GM12874 (cell line): Measurements from ENCODE around the gene PLCG1.

Experiments used
- TF ChIP-seq, protein P1 (sequence below): IDR thresholded peaks from 2 replicates; pipeline ENCODE4 v1.5.1; 2011; ENCODE audit warnings: low read depth, mild to moderate bottlenecking, control low read depth, low read length, moderate library complexity; ENCODE audit not compliant: insufficient read depth

Gene PLCG1

DNA sequence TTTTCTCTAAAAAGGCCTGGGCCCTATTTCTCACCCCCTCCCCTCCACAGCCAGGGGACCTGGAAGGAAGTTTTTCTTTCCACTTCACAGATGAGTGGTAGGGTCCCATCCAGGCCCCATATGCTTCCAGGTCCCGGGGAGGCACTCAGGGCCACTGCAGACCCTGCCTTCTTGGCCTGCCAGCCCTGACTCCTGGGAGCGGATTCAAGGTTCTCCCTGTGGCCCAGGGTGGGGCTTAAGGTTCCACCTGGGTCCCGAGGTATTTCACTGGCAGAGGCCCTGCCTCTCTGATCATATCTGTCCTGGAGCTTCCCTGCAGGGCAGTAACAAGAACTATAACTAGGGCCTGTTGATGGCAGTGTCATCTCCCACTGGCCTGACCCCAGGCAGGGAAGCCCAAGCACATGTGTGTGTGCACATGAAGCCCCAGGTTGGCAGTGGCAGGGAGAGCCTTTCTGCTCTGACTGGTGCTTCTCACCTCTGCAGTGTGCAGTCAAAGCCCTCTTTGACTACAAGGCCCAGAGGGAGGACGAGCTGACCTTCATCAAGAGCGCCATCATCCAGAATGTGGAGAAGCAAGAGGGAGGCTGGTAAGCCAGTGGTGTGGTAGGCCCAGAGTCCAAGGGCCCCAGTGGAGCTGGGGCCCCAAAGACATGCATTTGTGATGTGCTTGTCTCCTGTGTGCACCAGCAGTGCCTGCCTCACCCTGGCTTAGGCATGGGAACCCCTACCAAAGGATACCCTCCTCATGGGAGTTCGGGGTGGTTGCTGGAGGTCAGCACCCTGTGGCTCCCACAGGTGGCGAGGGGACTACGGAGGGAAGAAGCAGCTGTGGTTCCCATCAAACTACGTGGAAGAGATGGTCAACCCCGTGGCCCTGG lies 31.2 kb downstream of the PLCG1 start:
- TF ChIP-seq, protein P1, sequence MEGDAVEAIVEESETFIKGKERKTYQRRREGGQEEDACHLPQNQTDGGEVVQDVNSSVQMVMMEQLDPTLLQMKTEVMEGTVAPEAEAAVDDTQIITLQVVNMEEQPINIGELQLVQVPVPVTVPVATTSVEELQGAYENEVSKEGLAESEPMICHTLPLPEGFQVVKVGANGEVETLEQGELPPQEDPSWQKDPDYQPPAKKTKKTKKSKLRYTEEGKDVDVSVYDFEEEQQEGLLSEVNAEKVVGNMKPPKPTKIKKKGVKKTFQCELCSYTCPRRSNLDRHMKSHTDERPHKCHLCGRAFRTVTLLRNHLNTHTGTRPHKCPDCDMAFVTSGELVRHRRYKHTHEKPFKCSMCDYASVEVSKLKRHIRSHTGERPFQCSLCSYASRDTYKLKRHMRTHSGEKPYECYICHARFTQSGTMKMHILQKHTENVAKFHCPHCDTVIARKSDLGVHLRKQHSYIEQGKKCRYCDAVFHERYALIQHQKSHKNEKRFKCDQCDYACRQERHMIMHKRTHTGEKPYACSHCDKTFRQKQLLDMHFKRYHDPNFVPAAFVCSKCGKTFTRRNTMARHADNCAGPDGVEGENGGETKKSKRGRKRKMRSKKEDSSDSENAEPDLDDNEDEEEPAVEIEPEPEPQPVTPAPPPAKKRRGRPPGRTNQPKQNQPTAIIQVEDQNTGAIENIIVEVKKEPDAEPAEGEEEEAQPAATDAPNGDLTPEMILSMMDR, result no peak

DNA sequence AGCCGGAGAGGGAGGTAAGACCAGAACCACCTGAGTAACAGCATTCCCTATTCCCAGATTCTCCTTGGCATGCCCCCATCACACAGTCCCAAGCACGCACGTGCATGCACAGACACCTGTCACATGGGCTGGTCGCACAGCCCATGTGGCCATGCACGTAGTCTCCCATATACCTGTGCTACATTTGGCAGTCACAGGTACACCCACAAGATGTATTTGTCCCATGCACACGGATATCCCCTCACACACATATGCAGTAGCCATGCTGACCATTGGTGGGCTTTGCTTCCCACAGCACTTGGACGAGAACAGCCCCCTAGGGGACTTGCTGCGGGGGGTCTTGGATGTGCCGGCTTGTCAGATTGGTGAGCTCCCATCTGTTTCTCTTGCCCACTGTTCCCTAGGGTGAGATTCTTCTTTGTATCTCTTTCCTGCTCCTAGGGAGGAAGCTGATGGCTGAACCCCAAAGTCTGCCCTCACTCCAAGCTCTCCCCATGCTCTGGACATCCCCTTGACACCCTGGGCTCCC lies 31.9 kb downstream of the PLCG1 start:
- TF ChIP-seq, protein P1, result no peak

DNA sequence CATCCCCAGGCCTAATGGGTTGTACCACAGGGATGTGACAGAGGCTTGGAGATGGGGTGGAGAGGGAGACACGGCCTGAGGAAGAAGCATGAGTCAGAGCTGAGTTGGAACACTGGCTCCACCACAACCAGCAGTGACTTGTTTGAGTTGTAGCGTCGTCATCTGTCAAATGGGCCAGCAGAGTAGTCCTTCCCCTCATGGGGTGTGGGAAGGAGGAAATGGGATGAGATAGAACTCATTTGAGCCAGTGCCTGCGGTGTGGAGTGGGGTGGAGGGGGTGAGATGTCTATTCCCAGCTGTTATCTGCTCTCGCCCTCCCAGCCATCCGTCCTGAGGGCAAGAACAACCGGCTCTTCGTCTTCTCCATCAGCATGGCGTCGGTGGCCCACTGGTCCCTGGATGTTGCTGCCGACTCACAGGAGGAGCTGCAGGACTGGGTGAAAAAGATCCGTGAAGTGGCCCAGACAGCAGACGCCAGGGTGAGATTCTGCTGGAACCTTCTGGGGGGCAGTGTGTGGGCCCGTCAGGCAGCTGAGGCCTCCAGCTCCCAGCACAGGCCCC lies 32.5 kb downstream of the PLCG1 start:
- TF ChIP-seq, protein P1, result no peak

DNA sequence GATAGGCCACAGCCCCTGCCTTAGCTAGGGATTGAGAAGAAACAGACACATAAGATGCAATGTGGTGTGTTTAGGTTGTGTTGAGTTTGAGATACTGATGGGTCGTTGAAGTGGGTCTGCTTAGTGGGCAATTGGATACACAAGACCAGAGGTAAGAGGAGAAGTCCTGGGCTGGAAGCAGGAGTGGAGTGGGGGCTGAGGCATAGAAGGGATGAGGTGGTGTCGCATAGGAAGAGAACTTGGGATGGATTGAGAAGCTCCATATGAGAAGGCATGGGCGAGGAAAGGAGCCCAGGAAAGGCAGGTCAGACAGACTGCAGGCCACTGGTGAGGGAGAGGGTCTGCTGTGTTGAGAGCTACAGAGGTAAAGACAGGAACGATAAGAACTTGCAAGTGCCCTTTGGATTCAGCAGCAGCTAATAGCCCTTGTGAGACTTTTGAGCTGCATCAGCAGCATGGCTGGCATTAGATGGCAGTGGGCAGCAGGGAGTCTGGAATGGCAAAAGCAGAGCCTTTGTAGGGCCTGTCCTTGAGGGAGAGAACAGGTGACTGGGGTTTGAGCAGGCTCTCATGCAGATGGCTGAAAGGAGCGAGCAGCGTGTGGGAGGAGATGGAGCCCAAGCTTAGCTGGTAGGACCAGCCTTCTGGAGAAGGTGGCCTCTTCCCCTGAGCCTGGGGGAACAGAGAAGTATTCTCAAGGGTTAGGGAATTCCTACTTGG lies 33.2 kb downstream of the PLCG1 start:
- TF ChIP-seq, protein P1, result no peak

DNA sequence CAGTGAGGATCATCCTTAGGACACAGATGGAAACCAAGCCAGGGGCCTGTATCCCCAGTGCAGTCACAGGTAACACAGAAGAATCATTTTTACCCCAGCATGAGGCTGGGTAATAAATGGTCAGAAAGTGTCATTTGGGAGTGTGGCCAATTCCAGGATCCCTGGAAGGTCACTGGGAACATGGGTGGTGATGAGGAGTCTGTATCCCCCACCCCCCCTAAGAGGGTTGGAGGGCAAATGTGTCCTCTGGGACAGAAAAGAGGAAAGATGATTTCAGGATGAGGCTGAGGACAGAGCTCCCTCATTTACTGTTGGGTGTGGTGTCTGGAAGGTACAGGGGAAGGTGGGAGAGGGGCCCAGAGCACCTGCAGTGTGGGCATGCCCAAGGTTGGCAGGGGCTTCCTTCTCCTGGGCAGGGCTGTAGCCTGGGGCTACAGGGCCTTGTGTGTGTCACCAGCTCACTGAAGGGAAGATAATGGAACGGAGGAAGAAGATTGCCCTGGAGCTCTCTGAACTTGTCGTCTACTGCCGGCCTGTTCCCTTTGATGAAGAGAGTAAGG lies 34.5 kb downstream of the PLCG1 start:
- TF ChIP-seq, protein P1, result no peak

DNA sequence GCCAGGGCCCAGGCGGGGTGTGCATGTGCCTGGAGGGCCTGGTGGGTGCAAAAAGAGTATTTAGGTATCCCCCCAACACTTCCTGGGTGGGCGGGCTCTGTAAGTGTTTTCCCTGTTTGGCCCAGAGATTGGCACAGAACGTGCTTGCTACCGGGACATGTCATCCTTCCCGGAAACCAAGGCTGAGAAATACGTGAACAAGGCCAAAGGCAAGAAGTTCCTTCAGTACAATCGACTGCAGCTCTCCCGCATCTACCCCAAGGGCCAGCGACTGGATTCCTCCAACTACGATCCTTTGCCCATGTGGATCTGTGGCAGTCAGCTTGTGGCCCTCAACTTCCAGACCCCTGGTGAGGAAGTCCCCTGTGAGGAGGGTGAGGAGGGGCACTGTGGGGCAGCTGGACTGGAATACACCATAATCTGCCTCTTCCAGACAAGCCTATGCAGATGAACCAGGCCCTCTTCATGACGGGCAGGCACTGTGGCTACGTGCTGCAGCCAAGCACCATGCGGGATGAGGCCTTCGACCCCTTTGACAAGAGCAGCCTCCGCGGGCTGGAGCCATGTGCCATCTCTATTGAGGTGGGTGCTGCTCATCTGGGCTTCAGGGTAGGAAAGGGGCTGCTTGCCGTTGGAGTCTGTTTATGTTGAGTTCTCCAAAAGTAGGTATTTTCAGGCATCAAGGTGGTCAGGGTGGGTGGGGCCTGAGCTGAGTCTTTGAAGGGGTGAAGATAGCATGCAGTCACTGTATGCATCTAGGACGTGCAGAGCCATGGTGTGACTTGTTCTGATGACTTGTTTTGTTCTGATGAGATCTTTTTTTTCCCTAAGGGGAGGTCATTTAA lies 35.2 kb downstream of the PLCG1 start:
- TF ChIP-seq, protein P1, result no peak
